ENCODE measurements around the gene CNTNAP1. TPM values are rescaled to one million over a fixed set of nuclear protein-coding genes. Genes with fewer than 3 reads are reported as not detected.
"Not testable (repeated sequence)": the region's sequence is repeated elsewhere in the genome, so short reads cannot be mapped to it uniquely, and the experiment has no call there.

Gene CNTNAP1
- polyA plus RNA-seq (ENCODE audit: insufficient read length in 4 of 4) = 10 to 100 TPM in 1 of 4 donors, 1 to 10 TPM in 3; 8.4 to 10.1 (median 8.5) TPM

DNA sequence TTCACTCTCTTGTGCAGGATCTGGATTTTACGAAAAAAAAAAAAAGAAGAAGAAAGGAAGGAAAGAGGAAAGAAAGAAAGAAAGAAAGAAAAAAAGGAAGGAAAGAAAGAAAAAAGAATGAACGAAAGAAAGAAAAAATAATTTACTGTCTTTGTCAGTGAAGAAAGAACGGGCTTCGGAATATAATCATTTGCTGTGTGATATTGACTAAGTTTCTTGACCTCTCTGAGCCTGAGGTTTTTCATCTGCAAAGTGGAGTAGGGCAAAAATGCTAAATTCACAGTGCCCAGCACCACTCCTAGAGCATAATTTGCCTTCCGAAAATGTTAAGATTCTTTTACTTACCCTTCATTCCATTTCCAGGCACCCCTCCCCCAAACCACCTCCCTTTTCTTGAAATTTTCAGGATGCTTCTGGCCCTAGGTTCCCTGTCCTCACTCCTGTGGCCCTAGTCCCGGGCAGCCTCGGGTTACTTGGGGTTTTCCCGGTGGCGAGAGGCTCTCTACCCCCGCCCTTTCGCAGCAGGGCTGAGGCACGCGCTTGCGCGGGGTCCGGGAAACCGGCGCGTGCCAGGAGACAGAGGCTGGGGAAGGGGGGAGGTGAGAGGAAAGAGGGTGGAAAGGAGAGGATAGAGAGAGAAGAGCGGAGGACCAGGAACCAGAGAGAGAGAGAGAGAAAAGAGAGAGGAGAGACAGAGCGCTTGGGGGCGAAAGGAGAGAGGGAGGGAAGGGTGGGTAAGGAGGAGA is at the start of gene CNTNAP1:
TSS of gene CNTNAP1 (plus strand) at position 556 of the 746 bp plus-strand sequence. CDS start 299 bp downstream, outside the sequence.
- DNase-seq (ENCODE audit: low read depth in 4 of 4, low spot score in 3 of 4) = no peak

DNA sequence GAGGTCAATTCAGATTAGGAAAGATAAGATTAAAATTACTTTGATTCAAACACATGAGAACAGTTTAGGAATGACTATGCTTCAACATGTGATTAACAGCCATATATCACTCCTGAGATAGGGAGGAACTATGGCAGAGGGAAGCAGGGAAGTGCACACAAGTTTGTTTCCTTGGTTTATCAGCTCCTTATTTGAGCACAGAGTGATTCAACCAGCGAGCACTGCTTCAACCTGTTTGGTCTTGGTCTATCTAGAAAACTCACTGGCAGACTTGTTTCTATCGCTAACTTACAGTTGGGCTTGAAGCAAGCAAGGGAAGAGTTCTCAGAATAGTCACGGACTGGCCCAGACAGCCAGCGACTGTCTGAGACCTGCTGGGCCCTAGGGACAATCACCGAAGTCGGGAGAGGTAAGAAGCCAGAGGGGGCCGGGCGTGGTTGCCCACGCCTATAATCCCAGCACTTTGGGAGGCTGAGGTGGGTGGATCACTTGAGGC is 49.3 kb upstream of the CNTNAP1 start:
- DNase-seq (ENCODE audit: low read depth in 4 of 4, low spot score in 3 of 4) = no peak

DNA sequence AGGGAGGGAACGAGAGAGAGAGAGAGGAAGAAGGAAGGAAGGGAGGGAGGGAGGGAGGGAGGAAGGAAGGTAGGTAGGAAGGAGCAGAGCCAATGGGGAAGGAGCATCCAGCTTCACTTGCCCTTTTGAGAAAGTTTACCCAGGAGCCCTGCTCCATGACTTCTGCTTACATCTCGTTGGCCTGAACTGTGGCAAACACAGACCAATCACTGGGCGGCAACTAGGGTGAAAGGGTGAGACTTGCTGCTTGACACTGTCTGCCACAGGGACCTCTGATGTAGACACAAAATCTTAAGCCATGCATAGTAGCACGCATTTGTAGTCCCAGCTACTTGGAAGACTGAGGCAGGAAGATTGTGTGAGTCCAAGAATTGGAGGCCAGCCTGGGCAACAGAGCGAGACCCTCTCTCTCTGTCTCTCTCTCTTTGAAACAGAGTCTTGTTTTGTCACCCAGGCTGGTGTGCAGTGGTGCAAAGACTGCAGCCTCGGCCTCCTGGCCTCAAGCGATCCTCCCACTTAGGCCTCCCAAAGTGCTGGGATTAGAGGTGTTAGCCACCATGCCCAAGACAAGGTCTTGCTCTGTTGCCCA is 42.7 kb upstream of the CNTNAP1 start:
- DNase-seq (ENCODE audit: low read depth in 4 of 4, low spot score in 3 of 4) = no peak

DNA sequence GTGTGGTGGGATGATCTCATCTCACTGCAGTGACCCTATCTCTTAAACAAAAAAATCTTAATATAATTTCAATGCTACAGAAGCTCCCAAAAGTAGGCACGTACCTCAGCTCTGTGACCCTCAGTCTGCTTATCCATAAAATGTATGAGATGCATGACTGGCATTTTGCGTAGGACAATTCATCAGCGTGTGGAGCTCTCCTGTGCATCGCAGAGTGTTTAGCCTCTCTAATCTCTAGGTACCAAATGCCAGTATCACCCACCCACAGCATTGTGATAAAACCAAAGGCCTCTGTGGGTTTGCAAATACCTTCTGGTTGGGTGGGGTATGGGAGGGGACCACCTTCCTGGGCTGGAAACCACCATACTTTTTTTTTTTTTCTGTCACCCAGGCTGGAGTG is 42.2 kb upstream of the CNTNAP1 start:
- no peak for DNase-seq (ENCODE audit: low read depth in 4 of 4, low spot score in 3 of 4)

DNA sequence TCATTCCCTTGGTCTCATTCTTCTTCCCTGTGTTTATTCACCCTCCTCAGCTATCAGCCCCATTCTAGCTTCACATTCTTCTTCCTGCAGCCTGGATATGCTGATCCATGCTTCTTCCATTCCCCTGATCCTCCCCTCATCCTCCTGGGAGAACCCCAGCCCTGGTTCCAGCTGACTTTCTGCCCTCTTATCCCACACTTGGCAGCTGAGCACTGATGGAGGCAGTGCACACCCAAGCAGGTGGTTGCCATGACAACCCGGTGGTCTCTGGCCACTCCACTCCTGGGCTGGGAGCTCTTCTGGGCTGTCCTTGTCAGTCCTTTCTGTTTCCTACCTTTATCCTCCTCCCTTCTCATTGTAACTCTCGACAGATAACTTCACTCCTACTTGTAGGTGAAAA is 40.0 kb upstream of the CNTNAP1 start:
- DNase-seq (ENCODE audit: low read depth in 4 of 4, low spot score in 3 of 4) = no peak

DNA sequence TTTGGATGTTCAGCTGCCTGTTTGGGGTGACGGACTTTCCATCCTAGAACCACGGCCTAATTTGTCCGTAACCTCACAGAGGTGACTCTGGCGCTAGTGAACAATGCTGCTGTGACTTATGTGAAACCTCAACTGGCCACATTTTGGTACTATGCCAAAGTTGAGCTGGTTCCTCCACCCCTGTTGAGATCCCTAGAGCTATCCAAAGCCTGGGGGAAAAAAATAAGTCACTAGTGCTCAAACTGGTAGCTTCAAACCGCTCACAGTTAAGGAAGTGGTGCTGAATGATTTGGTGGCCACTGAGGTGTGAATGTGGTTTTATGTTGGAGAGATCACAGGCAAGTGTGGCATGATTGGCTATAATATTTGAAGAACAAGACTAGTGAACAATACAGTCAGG is 34.6 kb upstream of the CNTNAP1 start:
- DNase-seq (ENCODE audit: low read depth in 4 of 4, low spot score in 3 of 4) = no peak

DNA sequence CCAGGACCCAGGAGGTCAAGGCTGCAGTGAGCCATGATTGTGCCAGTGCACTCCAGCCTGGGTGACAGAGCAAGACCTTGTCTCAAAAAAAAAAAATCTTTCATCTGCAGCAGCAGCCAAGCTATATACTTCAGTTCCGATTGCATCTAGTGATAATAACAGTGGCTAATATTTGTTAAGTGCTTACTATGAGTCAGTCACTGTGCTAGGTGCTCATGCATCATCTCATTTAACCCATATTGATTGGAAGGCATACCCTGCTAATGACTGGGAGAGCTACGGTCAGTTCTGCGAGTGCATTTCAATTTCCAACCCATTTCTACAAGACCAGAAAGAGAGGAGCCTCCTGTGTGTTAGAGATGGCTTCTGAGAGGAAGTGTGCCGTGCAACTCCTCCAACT is 30.9 kb upstream of the CNTNAP1 start:
- no peak for DNase-seq (ENCODE audit: low read depth in 4 of 4, low spot score in 3 of 4)

DNA sequence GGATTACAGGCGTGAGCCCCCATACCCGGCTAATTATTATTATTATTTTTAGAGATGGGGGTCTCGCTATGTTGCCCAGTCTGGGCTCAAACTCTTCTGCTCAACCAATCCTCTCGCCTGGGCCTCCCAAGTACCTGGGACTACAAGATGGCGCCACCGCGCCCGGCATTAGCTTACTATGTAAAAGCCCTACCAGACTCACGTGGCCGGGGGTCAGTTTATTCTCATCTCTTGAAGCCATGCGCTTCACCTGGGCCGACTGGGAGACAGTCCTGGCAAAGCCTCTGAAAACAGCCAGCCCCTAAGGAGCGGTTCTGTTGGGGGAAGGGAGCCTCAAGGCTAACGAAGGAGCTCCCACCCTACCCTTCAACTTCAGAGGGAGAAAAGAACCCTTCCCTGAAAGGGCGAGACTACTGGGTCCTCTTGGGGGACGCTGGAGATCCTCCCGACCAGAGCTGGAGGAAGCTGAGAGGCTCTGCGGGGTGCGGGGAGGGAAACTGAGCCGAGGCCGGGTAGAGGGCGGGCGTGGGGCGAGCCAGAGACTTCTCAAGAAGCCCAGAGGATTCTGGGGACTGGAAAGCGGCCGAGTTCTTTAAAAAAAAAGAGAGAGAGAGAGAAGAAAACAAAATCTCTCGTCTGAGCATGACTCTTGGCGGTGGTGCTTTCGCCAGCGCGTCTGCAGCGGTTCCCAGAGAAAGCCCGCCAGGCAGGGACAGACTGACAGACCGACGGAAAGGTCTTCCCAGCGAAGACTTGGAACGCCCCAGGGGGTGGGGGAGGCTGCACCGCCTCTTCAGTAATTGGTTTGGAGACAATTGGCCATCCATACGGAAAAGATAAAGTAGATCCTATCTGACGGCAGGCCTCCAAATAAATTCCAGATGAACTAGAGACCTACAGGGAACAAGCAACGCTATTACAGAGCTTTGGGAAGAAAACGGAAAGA is 28.9 kb upstream of the CNTNAP1 start:
- DNase-seq (ENCODE audit: low read depth in 4 of 4, low spot score in 3 of 4) = no peak

DNA sequence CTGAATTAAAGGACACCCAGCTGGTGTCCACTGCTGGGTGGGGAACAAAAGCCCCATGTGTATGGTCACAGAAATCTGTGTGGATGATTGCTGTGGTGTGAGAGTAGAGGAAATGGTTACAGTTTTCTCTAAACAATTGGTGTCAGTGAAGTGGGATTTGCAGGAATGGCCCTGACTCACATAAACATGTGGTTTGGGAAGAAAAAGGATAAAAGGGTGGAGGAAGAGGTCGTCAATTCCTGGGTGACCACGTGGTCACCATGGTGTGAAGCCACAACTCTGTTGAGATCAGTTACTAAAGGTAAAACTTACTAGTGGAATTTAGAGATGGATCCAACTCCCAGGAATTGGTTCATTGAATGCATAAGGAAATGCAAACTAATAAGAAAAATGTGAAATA is 26.8 kb upstream of the CNTNAP1 start:
- no peak for DNase-seq (ENCODE audit: low read depth in 4 of 4, low spot score in 3 of 4)

DNA sequence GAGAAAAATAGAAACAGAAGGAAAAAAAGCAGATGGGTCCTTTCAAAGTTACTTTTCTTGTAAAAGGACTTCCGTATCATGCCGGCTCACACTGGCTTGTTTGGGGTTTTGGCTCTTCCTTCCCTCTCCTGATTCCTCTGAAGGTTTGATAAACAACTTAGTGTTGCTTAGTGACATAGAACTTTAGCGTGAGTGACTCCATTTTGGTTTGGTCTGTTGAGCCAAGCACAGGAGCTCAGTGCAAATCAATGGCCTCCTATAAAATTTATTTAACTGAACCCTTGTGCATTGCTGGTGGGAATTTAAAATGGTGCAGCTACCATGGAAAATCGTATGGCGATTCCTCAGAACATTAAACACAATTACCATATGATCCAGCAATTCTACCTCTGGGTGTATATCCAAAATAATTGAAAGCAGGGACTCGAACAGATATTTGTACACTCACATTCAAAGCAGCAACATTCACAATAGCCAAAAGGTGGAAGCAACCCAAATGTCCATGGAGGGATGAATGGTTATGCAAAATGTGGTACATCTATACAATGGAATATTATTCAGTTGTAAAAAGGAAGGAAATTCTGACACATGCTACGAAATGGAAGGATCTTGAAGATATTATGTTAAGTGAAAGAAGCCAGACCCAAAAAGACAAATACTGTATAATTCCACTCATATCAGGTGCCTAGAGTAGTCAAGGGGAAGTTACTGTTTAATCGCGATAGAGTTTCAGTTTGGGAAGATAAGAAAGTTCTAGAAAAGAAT is 24.3 kb upstream of the CNTNAP1 start:
- no peak for DNase-seq (ENCODE audit: low read depth in 4 of 4, low spot score in 3 of 4)

DNA sequence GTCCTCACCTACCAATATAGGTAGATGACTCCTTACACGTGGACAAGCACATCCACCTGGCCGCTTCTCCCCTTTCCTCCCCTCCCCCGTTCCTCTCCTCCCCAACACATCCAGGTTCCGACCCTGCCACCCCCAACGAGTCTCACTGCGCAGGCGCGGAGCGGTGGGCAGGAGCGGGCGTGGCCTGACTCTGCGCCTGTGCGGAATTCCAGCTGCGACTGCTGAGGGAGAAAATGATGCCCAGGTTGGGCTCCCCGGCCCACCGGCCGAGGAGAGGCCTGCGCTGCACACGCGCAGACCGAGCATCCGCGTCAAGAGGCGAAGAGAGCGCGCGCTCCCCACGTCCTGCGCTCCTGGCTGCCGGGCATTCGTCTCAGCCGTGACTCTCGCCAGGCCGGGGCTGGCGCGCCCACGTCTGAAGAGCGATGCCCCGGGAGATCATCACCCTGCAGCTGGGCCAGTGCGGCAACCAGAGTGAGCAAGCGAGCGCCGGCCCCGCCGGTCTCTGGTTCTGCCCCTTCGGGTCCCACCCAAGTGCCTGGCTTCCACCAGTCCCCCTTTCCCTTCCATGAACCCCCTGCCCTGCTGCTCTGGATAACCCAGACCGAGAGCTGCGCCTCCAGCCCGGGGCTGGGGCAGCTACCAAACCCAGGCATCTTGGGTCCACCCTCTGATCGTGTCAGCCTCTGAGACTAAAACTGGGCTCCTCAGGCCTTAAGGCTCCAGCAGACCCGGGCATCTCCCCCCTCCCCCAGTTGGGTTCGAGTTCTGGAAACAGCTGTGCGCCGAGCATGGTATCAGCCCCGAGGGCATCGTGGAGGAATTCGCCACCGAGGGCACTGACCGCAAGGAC is 23.0 kb upstream of the CNTNAP1 start, which contains the start of gene TUBG2:
TSS of gene TUBG2 (plus strand) at position 206 of the 853 bp plus-strand sequence. CDS start at position 426, 220 bp downstream.
- DNase-seq (ENCODE audit: low read depth in 4 of 4, low spot score in 3 of 4) = peak in 3 of 4 donors; percentile 85 to 89 (median 86)

DNA sequence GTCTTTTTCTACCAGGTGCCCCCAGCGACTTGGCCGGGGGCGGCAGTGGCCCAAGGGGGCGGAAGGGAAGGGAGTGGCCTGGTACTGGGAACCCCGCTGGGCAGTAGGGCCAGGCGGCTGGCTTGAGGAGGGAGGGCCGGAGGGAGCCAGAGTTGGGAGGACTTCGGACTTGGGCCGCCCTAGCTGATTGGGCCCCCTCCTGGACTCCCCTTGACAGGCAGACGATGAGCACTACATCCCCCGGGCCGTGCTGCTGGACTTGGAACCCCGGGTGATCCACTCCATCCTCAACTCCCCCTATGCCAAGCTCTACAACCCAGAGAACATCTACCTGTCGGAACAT is 22.4 kb upstream of the CNTNAP1 start:
- not testable (repeated sequence) for DNase-seq (ENCODE audit: low read depth in 4 of 4, low spot score in 3 of 4)

DNA sequence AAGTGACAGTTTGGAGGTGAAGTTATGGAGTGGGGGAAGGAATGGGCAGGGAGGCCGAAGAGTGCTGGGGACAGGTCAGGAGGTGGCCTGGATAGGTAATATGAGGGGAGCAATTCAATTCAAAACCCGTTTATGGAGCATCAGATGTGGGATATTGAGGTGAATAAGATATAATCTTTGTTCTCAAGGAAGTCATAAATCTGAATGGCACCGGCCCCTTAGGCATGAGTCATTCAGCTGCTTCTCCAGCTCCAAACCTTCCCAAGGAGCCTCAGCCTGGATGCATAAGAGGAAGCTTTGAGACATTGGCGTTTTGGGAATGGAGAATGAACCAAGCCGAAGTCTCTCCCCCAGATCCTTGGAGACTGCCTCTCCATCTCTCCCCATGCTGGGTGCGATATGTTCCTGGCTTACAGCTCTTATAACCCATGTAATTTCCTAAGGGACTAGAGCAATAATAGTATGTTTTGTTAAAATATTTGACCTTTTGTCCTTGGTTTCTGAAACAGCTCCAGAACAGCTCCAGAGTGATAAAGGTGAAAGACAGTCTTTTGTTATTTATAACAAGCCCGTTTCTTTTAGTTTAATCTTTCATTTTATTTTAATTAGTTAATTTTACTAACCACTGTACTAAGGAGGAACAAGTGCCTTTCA is 21.5 kb upstream of the CNTNAP1 start:
- DNase-seq (ENCODE audit: low read depth in 4 of 4, low spot score in 3 of 4) = no peak

DNA sequence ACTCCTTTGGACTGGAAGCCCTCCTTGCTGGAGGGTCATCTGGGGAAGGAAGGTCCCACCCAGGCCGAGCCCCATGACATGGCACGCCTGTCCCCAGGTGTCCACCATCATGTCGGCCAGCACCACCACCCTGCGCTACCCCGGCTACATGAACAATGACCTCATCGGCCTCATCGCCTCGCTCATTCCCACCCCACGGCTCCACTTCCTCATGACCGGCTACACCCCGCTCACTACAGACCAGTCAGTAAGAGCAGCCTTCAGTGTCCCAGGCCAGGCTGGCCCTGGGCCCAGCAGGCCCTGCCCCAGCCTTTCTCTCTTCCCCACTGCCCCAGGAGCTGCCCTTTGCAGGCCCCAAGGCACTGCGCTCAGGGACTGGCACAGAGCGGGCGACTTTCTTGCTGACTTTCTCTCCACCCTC is 16.7 kb upstream of the CNTNAP1 start:
- DNase-seq (ENCODE audit: low read depth in 4 of 4, low spot score in 3 of 4) = no peak

DNA sequence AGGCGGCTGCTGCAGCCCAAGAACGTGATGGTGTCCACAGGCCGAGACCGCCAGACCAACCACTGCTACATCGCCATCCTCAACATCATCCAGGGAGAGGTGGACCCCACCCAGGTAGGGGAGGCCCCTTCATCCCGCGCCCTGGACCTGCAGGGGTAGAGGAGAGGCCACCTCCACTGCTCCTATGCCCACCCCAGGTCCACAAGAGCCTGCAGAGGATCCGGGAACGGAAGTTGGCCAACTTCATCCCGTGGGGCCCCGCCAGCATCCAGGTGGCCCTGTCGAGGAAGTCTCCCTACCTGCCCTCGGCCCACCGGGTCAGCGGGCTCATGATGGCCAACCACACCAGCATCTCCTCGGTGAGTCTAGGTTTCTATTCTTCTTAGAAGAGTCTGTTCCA is 16.2 kb upstream of the CNTNAP1 start:
- not testable (repeated sequence) for DNase-seq (ENCODE audit: low read depth in 4 of 4, low spot score in 3 of 4)

DNA sequence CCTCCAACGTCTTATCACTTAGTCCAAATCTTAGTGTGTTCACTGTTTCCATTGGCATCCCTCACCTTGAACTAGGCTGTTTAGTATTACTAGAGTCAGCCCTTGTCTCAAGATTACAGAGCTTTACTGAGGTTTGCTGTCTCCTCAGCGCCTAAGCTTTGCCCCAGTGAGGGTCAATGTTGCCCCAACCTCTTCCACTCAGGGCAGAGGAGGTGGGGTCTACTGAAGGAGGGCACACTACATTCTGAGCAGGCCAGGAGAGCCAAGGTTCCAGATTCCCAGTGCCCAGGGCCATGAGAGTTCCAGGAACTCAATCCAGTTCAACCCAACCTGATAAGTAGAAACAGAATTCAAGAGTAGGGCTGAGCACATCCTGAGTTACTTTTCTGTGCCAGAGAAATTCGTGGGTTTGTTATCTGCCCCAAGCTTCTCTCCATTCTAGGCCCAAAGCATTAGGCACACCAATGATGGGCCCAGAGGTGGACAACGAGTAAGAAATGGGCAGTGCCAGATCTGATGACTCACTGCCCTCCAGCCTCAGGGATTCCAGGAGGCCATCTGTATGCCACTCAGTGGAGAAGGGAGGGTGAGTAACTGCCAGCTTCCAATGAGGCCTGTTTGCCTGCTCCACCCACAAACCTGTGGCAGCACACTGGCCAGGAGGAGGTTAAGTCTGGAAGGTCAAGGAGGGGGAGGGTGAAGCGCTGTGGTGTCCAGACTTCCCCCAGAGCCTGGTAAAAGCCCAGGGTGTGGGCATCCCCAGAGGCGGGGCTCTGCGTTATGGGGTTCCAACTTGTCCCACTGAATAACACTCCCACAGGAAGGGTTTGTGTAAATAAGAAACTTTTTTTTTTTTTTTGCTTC is 15.0 kb upstream of the CNTNAP1 start:
- no peak for DNase-seq (ENCODE audit: low read depth in 4 of 4, low spot score in 3 of 4)

DNA sequence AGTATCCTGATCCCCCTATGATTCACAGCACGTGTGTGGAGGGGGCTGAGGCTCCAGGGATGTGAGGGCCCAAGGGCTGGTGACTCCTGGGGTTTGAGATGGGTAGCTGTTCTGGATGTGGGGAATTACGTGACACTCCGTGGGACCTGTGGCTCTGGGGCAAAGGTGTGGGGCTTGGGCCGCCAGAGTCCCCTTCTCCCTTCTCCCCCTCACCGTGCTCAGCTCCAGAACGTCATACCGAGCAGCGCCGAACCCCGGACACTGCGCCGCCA is 12.7 kb upstream of the CNTNAP1 start:
- no peak for DNase-seq (ENCODE audit: low read depth in 4 of 4, low spot score in 3 of 4)
